H9 (cell line): ENCODE data around the gene KATNIP. TPM values are rescaled to one million over a fixed set of nuclear protein-coding genes. Genes with fewer than 3 reads are reported as not detected.
"Not testable (repeated sequence)": the region's sequence is repeated elsewhere in the genome, so short reads cannot be mapped to it uniquely, and the experiment has no call there.

Source experiments
- DNase-seq: peaks from one replicate; pipeline ENCODE4 v3.0.0-alpha.2; 2017
- H2AFZ ChIP-seq: one replicate; pipeline ENCODE4 v1.6.1; 2013; ENCODE audit warnings: mild to moderate bottlenecking, low read length, control low read depth, moderate library complexity
- H2AK5ac ChIP-seq: 2 replicates; pipeline ENCODE4 v1.6.1; 2013; ENCODE audit warnings: low read length, control low read depth, mixed read lengths; ENCODE audit not compliant: insufficient read length
- H2BK120ac ChIP-seq: one replicate; pipeline ENCODE4 v1.6.1; 2013; ENCODE audit warnings: low read depth, mild to moderate bottlenecking, low read length, control low read depth, inconsistent platforms; ENCODE audit not compliant: poor library complexity, severe bottlenecking
- H2BK12ac ChIP-seq: 2 replicates; pipeline ENCODE4 v1.6.1; 2013; ENCODE audit warnings: low read length, control low read depth, mixed read lengths, low read depth; ENCODE audit not compliant: insufficient read length
- H2BK15ac ChIP-seq: 2 replicates; pipeline ENCODE4 v1.6.1; 2013; ENCODE audit warnings: low read depth, low read length, control low read depth
- H2BK20ac ChIP-seq: one replicate; pipeline ENCODE4 v1.6.1; 2013; ENCODE audit warnings: low read depth, mild to moderate bottlenecking, low read length, control low read depth, inconsistent platforms; ENCODE audit not compliant: poor library complexity, severe bottlenecking
- H2BK5ac ChIP-seq: 2 replicates; pipeline ENCODE4 v1.6.1; 2013; ENCODE audit warnings: low read length, control low read depth, mixed read lengths; ENCODE audit not compliant: insufficient read length
- H3K14ac ChIP-seq: 2 replicates; pipeline ENCODE4 v1.6.1; 2013; ENCODE audit warnings: low read length, control low read depth; ENCODE audit not compliant: insufficient read depth
- H3K18ac ChIP-seq: 2 replicates; pipeline ENCODE4 v1.6.1; 2013; ENCODE audit warnings: low read depth, mild to moderate bottlenecking, mixed read lengths, low read length, control low read depth; ENCODE audit not compliant: insufficient read length
- H3K23ac ChIP-seq: 2 replicates; pipeline ENCODE4 v1.6.1; 2013; ENCODE audit warnings: low read length, control low read depth, mixed read lengths, low read depth; ENCODE audit not compliant: insufficient read length
- H3K23me2 ChIP-seq: 2 replicates; pipeline ENCODE4 v1.6.1; 2013; ENCODE audit warnings: low read depth, mild to moderate bottlenecking, mixed read lengths, low read length, control low read depth; ENCODE audit not compliant: insufficient read length, poor library complexity, severe bottlenecking
- H3K27ac ChIP-seq: 2 replicates; pipeline ENCODE4 v1.5.1; 2013; ENCODE audit warnings: low read length, control low read depth, mixed read lengths, low read depth; ENCODE audit not compliant: insufficient read length
- H3K27me3 ChIP-seq: 2 replicates; pipeline ENCODE4 v1.6.1; 2013; ENCODE audit warnings: low read length, control low read depth, inconsistent platforms; ENCODE audit not compliant: insufficient read depth
- H3K4ac ChIP-seq: 2 replicates; pipeline ENCODE4 v1.6.1; 2013; ENCODE audit warnings: low read depth, mild to moderate bottlenecking, control low read depth, inconsistent platforms, low read length, moderate library complexity
- H3K4me1 ChIP-seq: 2 replicates; pipeline ENCODE4 v1.6.1; 2013; ENCODE audit warnings: low read length, control low read depth, inconsistent platforms; ENCODE audit not compliant: insufficient read depth
- H3K4me2 ChIP-seq: 2 replicates; pipeline ENCODE4 v1.6.1; 2013; ENCODE audit warnings: low read length, control low read depth, mixed read lengths; ENCODE audit not compliant: insufficient read length, insufficient read depth
- H3K56ac ChIP-seq: 2 replicates; pipeline ENCODE4 v1.6.1; 2013; ENCODE audit warnings: low read depth, mild to moderate bottlenecking, mixed read lengths, low read length, control low read depth; ENCODE audit not compliant: insufficient read length
- H3K79me1 ChIP-seq: 2 replicates; pipeline ENCODE4 v1.6.1; 2013; ENCODE audit warnings: low read depth, mild to moderate bottlenecking, moderate library complexity, low read length, control low read depth, inconsistent platforms; ENCODE audit not compliant: insufficient read depth, poor library complexity, severe bottlenecking
- H3K79me2 ChIP-seq: 2 replicates; pipeline ENCODE4 v1.6.1; 2013; ENCODE audit warnings: low read length, control low read depth, inconsistent platforms; ENCODE audit not compliant: insufficient read depth
- H3K9ac ChIP-seq: 2 replicates; pipeline ENCODE4 v1.6.1; 2013; ENCODE audit warnings: low read length, control low read depth, mixed read lengths; ENCODE audit not compliant: insufficient read length; ENCODE audit errors: extremely low read depth
- H3K9me3 ChIP-seq: one replicate; pipeline ENCODE4 v1.6.1; 2013; ENCODE audit warnings: low read depth, low read length, inconsistent platforms; ENCODE audit not compliant: control insufficient read depth
- H3T11ph ChIP-seq: one replicate; pipeline ENCODE4 v1.6.1; 2013; ENCODE audit warnings: mild to moderate bottlenecking, low read length, control low read depth, inconsistent platforms
- H4K20me1 ChIP-seq: one replicate; pipeline ENCODE4 v1.6.1; 2013; ENCODE audit not compliant: control insufficient read depth, insufficient read length, insufficient read depth
- H4K5ac ChIP-seq: 2 replicates; pipeline ENCODE4 v1.6.1; 2013; ENCODE audit warnings: low read depth, mild to moderate bottlenecking, mixed read lengths, low read length, control low read depth; ENCODE audit not compliant: insufficient read length
- H4K8ac ChIP-seq: replicated peaks from 2 replicates; pipeline ENCODE4 v1.6.1; 2013; ENCODE audit warnings: low read length, control low read depth, mixed read lengths, low read depth; ENCODE audit not compliant: insufficient read length
- H4K91ac ChIP-seq: 2 replicates; pipeline ENCODE4 v1.6.1; 2013; ENCODE audit warnings: low read depth, mild to moderate bottlenecking, moderate library complexity, mixed read lengths, low read length, control low read depth; ENCODE audit not compliant: insufficient read length
- H3K27ac Mint-ChIP-seq, 3 experiments: 2 replicates in 2 of 3; 3 replicates in 1 of 3; pipeline ENCODE4 v1.8.0; 2020 to 2021; ENCODE audit warnings: mixed read lengths in 3 of 3, mild to moderate bottlenecking in 1 of 3, moderate library complexity in 1 of 3
- H3K27me3 Mint-ChIP-seq: 2 replicates; pipeline ENCODE4 v1.8.0; 2021; ENCODE audit warnings: low read depth, mild to moderate bottlenecking, moderate library complexity, mixed read lengths
- H3K36me3 Mint-ChIP-seq, 3 experiments: 2 replicates in 2 of 3; 3 replicates in 1 of 3; pipeline ENCODE4 v1.8.0; 2020 to 2021; ENCODE audit warnings: low read depth in 3 of 3, mixed read lengths in 3 of 3; ENCODE audit not compliant: insufficient read depth in 1 of 3
- H3K4me1 Mint-ChIP-seq, 2 experiments: 2 replicates each; pipeline ENCODE4 v1.8.0; 2020; ENCODE audit warnings: mixed read lengths in 2 of 2
- H3K4me3 Mint-ChIP-seq, 2 experiments: 2 replicates in 1 of 2; 3 replicates in 1 of 2; pipeline ENCODE4 v1.8.0; 2020 to 2021; ENCODE audit warnings: mild to moderate bottlenecking in 2 of 2, mixed read lengths in 2 of 2, moderate library complexity in 1 of 2
- H3K9me3 Mint-ChIP-seq, 2 experiments: 2 replicates in 1 of 2; 3 replicates in 1 of 2; pipeline ENCODE4 v1.8.0; 2020; ENCODE audit warnings: mild to moderate bottlenecking in 2 of 2, mixed read lengths in 2 of 2, moderate library complexity in 1 of 2
- CTCF ChIP-seq: fragments of 200-600 bp; sonication (generic); conservative IDR thresholded peaks from 3 replicates; pipeline ENCODE4 v1.8.0; 2021; ENCODE audit warnings: antibody characterized with exemption, mild to moderate bottlenecking
- WGBS: extraction: QIAGEN DNeasy Blood & Tissue Kit; methylation state at CpG from one replicate; pipeline ENCODE4 v1.1.7; 2013; ENCODE audit warnings: missing lambda C conversion rate, low lambda C conversion rate, mixed read lengths; ENCODE audit not compliant: insufficient read length; ENCODE audit errors: extremely low coverage; 5-methylcytosine and 5-hydroxymethylcytosine counted together
- total RNA-seq: library from RNA; stranded (reverse); gene quantifications from 2 replicates; pipeline ENCODE4 v1.2.1, GENCODE V29; 2021

The KATNIP gene
- total RNA-seq, 1 experiment from 2014 or later: 13.2 TPM

DNA sequence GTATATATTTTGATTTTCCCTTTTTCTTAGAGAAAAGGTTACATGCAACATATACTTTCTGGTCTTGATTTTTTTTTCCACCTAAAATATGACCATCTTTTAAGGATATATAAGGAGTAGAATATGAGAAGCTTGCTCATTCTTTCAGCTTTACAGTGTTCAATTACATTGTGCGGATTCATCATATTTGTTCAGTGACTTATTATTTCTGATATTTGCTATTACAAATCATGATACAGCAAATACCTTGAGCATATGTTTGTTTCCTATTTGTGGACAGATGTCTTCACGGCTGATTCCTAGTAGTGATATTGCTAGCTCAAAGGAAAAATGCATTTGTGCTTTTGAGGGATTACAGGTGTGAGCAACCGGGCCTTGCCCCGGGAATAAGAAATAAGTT lies 18.1 kb downstream of the KATNIP start:
- Histone ChIP-seq H2BK120ac (no peak overlapping the region), H3K4me2 (no peak overlapping the region), H4K8ac (no peak overlapping the region), H3K9ac (no peak overlapping the region), H2BK15ac (no peak overlapping the region), H3K79me1 (no peaks in the 10 kb centered on the region), H4K91ac (no peak overlapping the region), H3K4ac (no peak overlapping the region), H3K14ac (no peak overlapping the region), H2BK5ac (no peak overlapping the region), H3K23ac (no peak overlapping the region), H3K18ac (no peak overlapping the region), H2BK20ac (no peak overlapping the region), H3K4me1 (no peaks in the 10 kb centered on the region), H2AK5ac (no peak overlapping the region), H3K9me3 (no peaks in the 10 kb centered on the region), H3T11ph (no peak overlapping the region), H3K79me2 (no peaks in the 10 kb centered on the region), H2AFZ (no peak overlapping the region), H4K5ac (no peak overlapping the region), H2BK12ac (no peak overlapping the region), H3K56ac (no peak overlapping the region), H3K27ac (no peak overlapping the region), H3K27me3 (no peaks in the 10 kb centered on the region), H3K23me2 (no peaks in the 10 kb centered on the region), H4K20me1 (no peaks in the 10 kb centered on the region)
- no CpG with 5 or more reads among the region's 4 CpGs for WGBS
- Mint-ChIP-seq H3K4me1 (peaks cover 0 to 8% of the 10 kb centered on the region in 2 experiments; a peak in 2 of 4 replicates), H3K27ac (no peak overlapping the region; a peak in 1 of 7 replicates), H3K9me3 (no peaks in the 10 kb centered on the region), H3K27me3 (no peaks in the 10 kb centered on the region), H3K36me3 (no peaks in the 10 kb centered on the region), H3K4me3 (no peak overlapping the region)
- no peak for DNase-seq
- TF ChIP-seq CTCF: no peak

DNA sequence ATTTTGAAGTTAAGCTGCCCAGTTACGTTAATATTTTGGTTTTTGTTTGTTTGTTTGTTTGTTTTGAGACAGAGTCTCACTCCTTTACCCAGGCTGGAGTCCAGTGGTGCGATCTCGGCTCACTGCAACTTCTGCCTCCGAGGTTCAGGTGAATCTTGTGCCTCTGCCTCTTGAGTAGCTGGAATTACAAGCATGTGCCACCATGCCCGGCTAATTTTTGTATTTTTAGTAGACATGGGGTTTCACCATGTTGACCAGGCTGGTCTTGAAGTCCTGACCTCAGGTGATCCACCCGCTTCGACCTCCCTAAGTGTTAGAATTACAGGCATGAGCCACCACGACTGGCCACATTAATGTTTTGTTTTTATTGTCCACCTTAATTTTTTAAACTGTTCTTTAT lies 21.0 kb downstream of the KATNIP start:
- H3K18ac ChIP-seq, H2BK20ac ChIP-seq, H4K8ac ChIP-seq, H3K27ac ChIP-seq, H3K79me1 ChIP-seq, H3K79me2 ChIP-seq, H3K4me1 Mint-ChIP-seq, H3K27me3 Mint-ChIP-seq, H2BK15ac ChIP-seq, H3T11ph ChIP-seq, H3K9ac ChIP-seq, H3K9me3 ChIP-seq, H3K4me2 ChIP-seq, H3K4me3 Mint-ChIP-seq, DNase-seq, H3K23ac ChIP-seq, H3K14ac ChIP-seq, H3K56ac ChIP-seq, H2BK5ac ChIP-seq, H3K27me3 ChIP-seq, H2AFZ ChIP-seq, H3K36me3 Mint-ChIP-seq, H3K23me2 ChIP-seq, H4K20me1 ChIP-seq, H2AK5ac ChIP-seq, H3K9me3 Mint-ChIP-seq, H4K5ac ChIP-seq, H3K4me1 ChIP-seq, H3K4ac ChIP-seq, H2BK12ac ChIP-seq, H4K91ac ChIP-seq, H2BK120ac ChIP-seq, H3K27ac Mint-ChIP-seq: not testable (repeated sequence)
- no CpG with 5 or more reads among the region's 8 CpGs for WGBS
